ENCODE results near the gene SLC7A1.
"Not testable (repeated sequence)": the region's sequence is repeated elsewhere in the genome, so short reads cannot be mapped to it uniquely, and the experiment has no call there.

SLC7A1 gene

DNA sequence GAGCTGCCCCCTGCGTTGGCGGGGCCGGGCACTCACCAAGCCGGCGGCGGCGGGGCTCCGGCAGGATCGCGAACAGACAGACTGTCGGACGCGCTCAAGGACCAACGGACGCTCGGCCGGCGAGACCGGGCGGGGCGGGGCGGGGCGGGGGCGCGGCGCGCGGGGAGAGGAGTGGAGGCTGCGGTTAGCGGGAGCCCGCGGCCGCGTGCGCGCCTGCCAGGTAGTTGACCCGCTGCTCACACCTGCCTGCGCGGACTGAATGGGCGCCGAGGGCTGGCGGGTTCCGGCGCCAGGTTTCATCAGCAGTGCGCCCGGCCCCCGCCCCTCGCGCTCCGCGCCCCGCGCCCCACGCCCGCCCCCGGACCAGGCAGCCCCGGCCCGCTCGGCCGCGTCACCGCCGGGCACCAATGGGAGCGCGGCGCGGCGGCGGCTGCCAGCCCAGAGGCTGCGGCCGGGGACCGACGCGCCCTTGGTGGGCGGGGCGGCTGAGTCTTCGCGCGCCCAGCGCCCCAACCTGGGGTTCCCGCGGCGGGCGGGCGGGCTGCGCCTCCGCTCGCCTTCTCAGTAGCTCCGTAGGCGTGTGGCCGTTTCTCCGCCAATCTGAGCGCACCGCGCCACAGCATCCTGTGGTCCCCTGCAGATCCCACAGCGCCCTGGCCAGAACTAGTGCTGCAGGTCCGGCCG is at the start of gene SLC7A1:
Gene SLC7A1 (minus strand): TSS at position 309 of the 684 bp plus-strand sequence. CDS start 59,500 bp downstream, outside the sequence.
- TF ChIP-seq EZH2phosphoT487 (conservative IDR thresholded peaks at IDR 0.05; ENCODE audit: low read length), result no peak
- TF ChIP-seq, protein P1, sequence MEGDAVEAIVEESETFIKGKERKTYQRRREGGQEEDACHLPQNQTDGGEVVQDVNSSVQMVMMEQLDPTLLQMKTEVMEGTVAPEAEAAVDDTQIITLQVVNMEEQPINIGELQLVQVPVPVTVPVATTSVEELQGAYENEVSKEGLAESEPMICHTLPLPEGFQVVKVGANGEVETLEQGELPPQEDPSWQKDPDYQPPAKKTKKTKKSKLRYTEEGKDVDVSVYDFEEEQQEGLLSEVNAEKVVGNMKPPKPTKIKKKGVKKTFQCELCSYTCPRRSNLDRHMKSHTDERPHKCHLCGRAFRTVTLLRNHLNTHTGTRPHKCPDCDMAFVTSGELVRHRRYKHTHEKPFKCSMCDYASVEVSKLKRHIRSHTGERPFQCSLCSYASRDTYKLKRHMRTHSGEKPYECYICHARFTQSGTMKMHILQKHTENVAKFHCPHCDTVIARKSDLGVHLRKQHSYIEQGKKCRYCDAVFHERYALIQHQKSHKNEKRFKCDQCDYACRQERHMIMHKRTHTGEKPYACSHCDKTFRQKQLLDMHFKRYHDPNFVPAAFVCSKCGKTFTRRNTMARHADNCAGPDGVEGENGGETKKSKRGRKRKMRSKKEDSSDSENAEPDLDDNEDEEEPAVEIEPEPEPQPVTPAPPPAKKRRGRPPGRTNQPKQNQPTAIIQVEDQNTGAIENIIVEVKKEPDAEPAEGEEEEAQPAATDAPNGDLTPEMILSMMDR (IDR thresholded peaks at IDR 0.05; ENCODE audit: insufficient read depth, low read length, poor library complexity, severe bottlenecking), result no peak
- Histone ChIP-seq H3F3A (ENCODE audit: insufficient read depth) (no peaks in the 10 kb centered on the region), H3K9ac (ENCODE audit: low read length) (peak within 1 kb of the TSS; percentile 93), H2AFZ (ENCODE audit: low read depth, low read length, severe bottlenecking) (peak within 1 kb of the TSS; percentile 95), H3K36me3 (ENCODE audit: low read length) (no peaks in the 10 kb centered on the region), H4K20me1 (ENCODE audit: low read depth, low read length) (peaks cover 8% of the 10 kb centered on the region; the same call in 1 of the 2 replicates), H3K9me2 (replicated peaks; ENCODE audit: insufficient read depth, low read length) (no peaks in the 10 kb centered on the region), H3K79me2 (ENCODE audit: insufficient read depth, low read length) (peaks cover 48% of the 10 kb centered on the region), H3K4me2 (ENCODE audit: low read depth, low read length, poor library complexity, severe bottlenecking) (peak within 1 kb of the TSS; percentile 84), H3K27ac (ENCODE audit: low read depth, low read length) (peak within 1 kb of the TSS; percentile 78), H3K4me3 (ENCODE audit: insufficient read depth, low read length, poor library complexity, severe bottlenecking) (peak within 1 kb of the TSS; percentile 68), H3K27me3 (ENCODE audit: low read length) (no peaks in the 10 kb centered on the region), H3K9me3 (ENCODE audit: insufficient read depth, low read length) (no peaks in the 10 kb centered on the region)

DNA sequence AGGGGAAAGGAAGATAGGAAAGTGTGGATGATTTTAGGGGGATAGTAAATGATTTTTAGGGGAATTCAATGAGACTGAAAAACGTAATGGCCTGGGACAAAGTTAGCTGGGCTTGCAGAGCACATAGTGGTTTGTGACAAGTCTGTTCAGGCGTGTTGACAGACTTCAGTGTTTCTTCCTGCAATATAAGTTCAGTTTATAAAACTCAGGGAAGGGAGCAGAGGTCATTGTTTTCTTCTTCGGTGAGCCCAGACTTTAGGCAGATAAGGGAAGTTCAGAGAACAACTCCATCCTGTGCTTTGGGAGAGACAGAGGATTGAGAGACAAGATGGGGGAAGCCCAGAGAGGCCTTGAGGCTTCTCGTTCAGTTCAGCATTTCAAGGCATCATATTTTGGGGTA is 45.2 kb upstream of the SLC7A1 start:
- TF ChIP-seq, protein P1 (IDR thresholded peaks at IDR 0.05; ENCODE audit: insufficient read depth, low read length, poor library complexity, severe bottlenecking), result no peak
- no peak for TF ChIP-seq EZH2phosphoT487 (conservative IDR thresholded peaks at IDR 0.05; ENCODE audit: low read length)
- H2AFZ ChIP-seq (ENCODE audit: low read depth, low read length, severe bottlenecking), result no peak overlapping the region

DNA sequence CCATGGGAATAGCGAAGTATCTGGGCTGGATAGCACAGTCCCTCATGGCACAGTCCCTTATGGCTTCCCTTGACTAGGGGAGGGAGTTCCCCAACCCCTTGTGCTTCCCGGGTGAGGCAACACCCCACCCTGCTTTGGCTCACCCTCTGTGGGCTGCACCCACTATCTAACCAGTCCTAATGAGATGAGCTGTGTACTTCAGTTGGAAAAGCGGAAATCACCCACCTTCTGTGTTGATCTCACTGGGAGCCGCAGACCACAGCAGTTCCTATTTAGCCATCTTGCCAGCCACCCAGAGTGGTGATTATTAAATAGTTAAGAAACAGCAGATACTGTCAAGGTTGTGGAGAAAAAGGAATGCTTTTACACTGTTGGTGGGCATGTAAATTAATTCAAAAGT is 41.3 kb upstream of the SLC7A1 start:
- not testable (repeated sequence) for H3K27me3 ChIP-seq (ENCODE audit: low read length); H4K20me1 ChIP-seq (ENCODE audit: low read depth, low read length); H3K27ac ChIP-seq (ENCODE audit: low read depth, low read length); H3F3A ChIP-seq (ENCODE audit: insufficient read depth); H3K79me2 ChIP-seq (ENCODE audit: insufficient read depth, low read length); H3K9ac ChIP-seq (ENCODE audit: low read length); H3K36me3 ChIP-seq (ENCODE audit: low read length); H3K4me3 ChIP-seq (ENCODE audit: insufficient read depth, low read length, poor library complexity, severe bottlenecking); H3K4me2 ChIP-seq (ENCODE audit: low read depth, low read length, poor library complexity, severe bottlenecking); H3K9me2 ChIP-seq (replicated peaks; ENCODE audit: insufficient read depth, low read length); H3K9me3 ChIP-seq (ENCODE audit: insufficient read depth, low read length); H2AFZ ChIP-seq (ENCODE audit: low read depth, low read length, severe bottlenecking)

More for the DNA sequence above, 45.2 kb upstream of the SLC7A1 start:
- Histone ChIP-seq H4K20me1 (ENCODE audit: low read depth, low read length) (no peaks in the 10 kb centered on the region), H3K4me2 (ENCODE audit: low read depth, low read length, poor library complexity, severe bottlenecking) (no peak overlapping the region), H3K9me2 (replicated peaks; ENCODE audit: insufficient read depth, low read length) (no peaks in the 10 kb centered on the region), H3K27ac (ENCODE audit: low read depth, low read length) (no peak overlapping the region), H3K36me3 (ENCODE audit: low read length) (no peaks in the 10 kb centered on the region), H3K4me3 (ENCODE audit: insufficient read depth, low read length, poor library complexity, severe bottlenecking) (no peak overlapping the region), H3K9me3 (ENCODE audit: insufficient read depth, low read length) (no peaks in the 10 kb centered on the region), H3K79me2 (ENCODE audit: insufficient read depth, low read length) (no peaks in the 10 kb centered on the region), H3K27me3 (ENCODE audit: low read length) (no peaks in the 10 kb centered on the region), H3K9ac (ENCODE audit: low read length) (no peak overlapping the region), H3F3A (ENCODE audit: insufficient read depth) (no peaks in the 10 kb centered on the region)

DNA sequence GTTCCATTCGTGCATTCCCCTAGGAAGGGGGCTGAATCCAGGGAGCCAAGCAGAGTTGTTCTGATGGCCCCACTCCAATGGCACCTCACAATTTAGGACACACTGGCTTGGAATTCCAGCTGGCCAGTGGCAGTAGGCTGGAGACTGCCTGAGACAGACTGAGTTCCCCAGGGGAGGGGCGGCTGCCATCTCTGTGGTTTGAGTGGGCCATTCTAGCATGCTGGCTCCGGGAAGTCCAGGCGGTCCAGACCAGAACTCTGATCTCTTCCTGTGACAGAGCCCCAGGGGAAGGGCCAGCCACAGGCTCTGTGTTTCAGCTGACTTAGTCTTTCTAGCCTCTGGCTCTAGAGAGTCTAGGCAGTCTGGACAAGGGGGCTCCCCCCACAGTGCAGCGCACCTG is 29.5 kb upstream of the SLC7A1 start:
- Histone ChIP-seq H3K4me3 (ENCODE audit: insufficient read depth, low read length, poor library complexity, severe bottlenecking) (no peak overlapping the region), H3K27me3 (ENCODE audit: low read length) (0 out of 2 replicates have a peak, but pooled peaks cover 4% of the 10 kb centered on the region), H3F3A (ENCODE audit: insufficient read depth) (no peaks in the 10 kb centered on the region), H3K4me2 (ENCODE audit: low read depth, low read length, poor library complexity, severe bottlenecking) (no peak overlapping the region), H3K9me3 (ENCODE audit: insufficient read depth, low read length) (no peaks in the 10 kb centered on the region), H2AFZ (ENCODE audit: low read depth, low read length, severe bottlenecking) (no peak overlapping the region), H4K20me1 (ENCODE audit: low read depth, low read length) (no peaks in the 10 kb centered on the region), H3K9me2 (replicated peaks; ENCODE audit: insufficient read depth, low read length) (no peaks in the 10 kb centered on the region), H3K79me2 (ENCODE audit: insufficient read depth, low read length) (no peaks in the 10 kb centered on the region), H3K36me3 (ENCODE audit: low read length) (no peaks in the 10 kb centered on the region), H3K9ac (ENCODE audit: low read length) (no peak overlapping the region), H3K27ac (ENCODE audit: low read depth, low read length) (no peak overlapping the region)
- TF ChIP-seq, protein P1 (IDR thresholded peaks at IDR 0.05; ENCODE audit: insufficient read depth, low read length, poor library complexity, severe bottlenecking), result no peak
- TF ChIP-seq EZH2phosphoT487 (conservative IDR thresholded peaks at IDR 0.05; ENCODE audit: low read length), result no peak
